GM23338 (cell line): ENCODE results near the gene ATP4A. TPM values are rescaled to one million over a fixed set of nuclear protein-coding genes. Genes with fewer than 3 reads are reported as not detected.

Experiments used
- ATAC-seq: fragments of 200-7000 bp; cut with Tn5 transposase; 3 replicates; pipeline ENCODE4 v1.9.1; 2020
- DNase-seq: peaks from one replicate; pipeline ENCODE4 v3.0.0-alpha.2; 2015; ENCODE audit warnings: low spot score
- H2AFZ ChIP-seq: fragments of 200-600 bp; sonication (generic); 2 replicates; pipeline ENCODE4 v1.8.0; 2016; ENCODE audit warnings: antibody characterized with exemption, mild to moderate bottlenecking, moderate library complexity
- H3F3A ChIP-seq: fragments of 200-600 bp; sonication (generic); replicated peaks from 2 replicates; pipeline ENCODE4 v1.8.0; 2017; ENCODE audit warnings: antibody characterized with exemption, mixed run types, low read depth
- H3K27ac ChIP-seq: fragments of 200-600 bp; sonication (generic); 2 replicates; pipeline ENCODE4 v1.6.1; 2016; ENCODE audit warnings: low read depth
- H3K27me3 ChIP-seq: fragments of 200-600 bp; sonication (generic); 2 replicates; pipeline ENCODE4 v1.8.0; 2016; ENCODE audit warnings: mild to moderate bottlenecking, mixed run types, moderate library complexity; ENCODE audit not compliant: insufficient read depth
- H3K36me3 ChIP-seq: fragments of 200-600 bp; sonication (generic); 2 replicates; pipeline ENCODE4 v1.8.0; 2016; ENCODE audit warnings: mild to moderate bottlenecking; ENCODE audit not compliant: insufficient read depth
- H3K4me1 ChIP-seq: fragments of 200-600 bp; sonication (generic); 2 replicates; pipeline ENCODE4 v1.8.0; 2016; ENCODE audit warnings: mild to moderate bottlenecking, moderate library complexity; ENCODE audit not compliant: insufficient read depth
- H3K4me2 ChIP-seq: fragments of 200-600 bp; sonication (generic); 2 replicates; pipeline ENCODE4 v1.7.1; 2017; ENCODE audit warnings: mixed run types
- H3K4me3 ChIP-seq: fragments of 200-600 bp; sonication (generic); 2 replicates; pipeline ENCODE4 v1.6.1; 2016; ENCODE audit warnings: mixed run types
- H3K79me2 ChIP-seq: fragments of 200-600 bp; sonication (generic); replicated peaks from 2 replicates; pipeline ENCODE4 v1.8.0; 2017; ENCODE audit warnings: mild to moderate bottlenecking; ENCODE audit not compliant: insufficient read depth
- H3K9me2 ChIP-seq: fragments of 200-600 bp; sonication (generic); 2 replicates; pipeline ENCODE4 v1.8.0; 2017; ENCODE audit not compliant: insufficient read depth
- H4K20me1 ChIP-seq: fragments of 200-600 bp; sonication (generic); replicated peaks from 2 replicates; pipeline ENCODE4 v1.8.0; 2017; ENCODE audit warnings: mild to moderate bottlenecking; ENCODE audit not compliant: insufficient read depth
- H3K27ac Mint-ChIP-seq: 2 replicates; pipeline ENCODE4 v1.8.0; 2020; ENCODE audit warnings: inconsistent platforms, mild to moderate bottlenecking, moderate library complexity, mixed read lengths
- H3K27me3 Mint-ChIP-seq: 3 replicates; pipeline ENCODE4 v1.8.0; 2022; ENCODE audit warnings: low read depth, mild to moderate bottlenecking, moderate library complexity, mixed read lengths, inconsistent platforms; ENCODE audit not compliant: insufficient read depth, poor library complexity
- H3K36me3 Mint-ChIP-seq: 3 replicates; pipeline ENCODE4 v1.8.0; 2021; ENCODE audit warnings: low read depth, mild to moderate bottlenecking, inconsistent platforms, moderate library complexity, mixed read lengths
- H3K4me1 Mint-ChIP-seq: 3 replicates; pipeline ENCODE4 v1.8.0; 2020; ENCODE audit warnings: mild to moderate bottlenecking, inconsistent platforms, mixed read lengths
- H3K4me3 Mint-ChIP-seq: 3 replicates; pipeline ENCODE4 v1.8.0; 2021; ENCODE audit warnings: moderate library complexity, mild to moderate bottlenecking, inconsistent platforms, mixed read lengths
- H3K9me3 Mint-ChIP-seq: 3 replicates; pipeline ENCODE4 v1.8.0; 2020; ENCODE audit warnings: moderate library complexity, mild to moderate bottlenecking, inconsistent platforms, mixed read lengths
- CREB1 ChIP-seq: fragments of 250-450 bp; sonication (Bioruptor Pico); IDR thresholded peaks from 2 replicates; pipeline ENCODE4 v1.5.0; 2020; ENCODE audit warnings: low read depth, mild to moderate bottlenecking, moderate library complexity
- NANOG ChIP-seq: IDR thresholded peaks from 2 replicates; pipeline ENCODE4 v1.6.1; 2016; ENCODE audit warnings: antibody characterized with exemption, borderline replicate concordance
- STAT1 ChIP-seq: IDR thresholded peaks from one replicate; pipeline ENCODE4 v1.6.1; 2016; ENCODE audit warnings: antibody characterized with exemption; ENCODE audit not compliant: unreplicated experiment
- ZNF331 ChIP-seq: fragments of 250-450 bp; sonication (Bioruptor Pico); IDR thresholded peaks from 2 replicates; pipeline ENCODE4 v1.5.0; 2020; ENCODE audit warnings: low read depth, mild to moderate bottlenecking, moderate library complexity
- ZNF462 ChIP-seq: fragments of 250-450 bp; sonication (Bioruptor Pico); IDR thresholded peaks from 2 replicates; pipeline ENCODE4 v1.5.0; 2020; ENCODE audit warnings: mild to moderate bottlenecking, moderate library complexity
- polyA plus RNA-seq: library from polyadenylated mRNA; unstranded; fragments of >200 nt; fragmentation: Nextera tagmentation; extraction: Ambion mirVana; gene quantifications from 2 replicates; pipeline ENCODE4 v1.2.1, GENCODE V29; 2016
- total RNA-seq: library from RNA; depleted of rRNA; stranded (reverse); fragments of >200 nt; shearing (Covaris generic); gene quantifications from 2 replicates; pipeline ENCODE4 v1.2.3, GENCODE V29; 2014
- TF ChIP-seq, protein P1 (sequence below): IDR thresholded peaks from 2 replicates; pipeline ENCODE4 v1.6.1; 2016; ENCODE audit warnings: antibody characterized with exemption

ATP4A gene
- total and polyA plus RNA-seq, 2 experiments from 2014 or later = 0.61 to 0.63 TPM

DNA sequence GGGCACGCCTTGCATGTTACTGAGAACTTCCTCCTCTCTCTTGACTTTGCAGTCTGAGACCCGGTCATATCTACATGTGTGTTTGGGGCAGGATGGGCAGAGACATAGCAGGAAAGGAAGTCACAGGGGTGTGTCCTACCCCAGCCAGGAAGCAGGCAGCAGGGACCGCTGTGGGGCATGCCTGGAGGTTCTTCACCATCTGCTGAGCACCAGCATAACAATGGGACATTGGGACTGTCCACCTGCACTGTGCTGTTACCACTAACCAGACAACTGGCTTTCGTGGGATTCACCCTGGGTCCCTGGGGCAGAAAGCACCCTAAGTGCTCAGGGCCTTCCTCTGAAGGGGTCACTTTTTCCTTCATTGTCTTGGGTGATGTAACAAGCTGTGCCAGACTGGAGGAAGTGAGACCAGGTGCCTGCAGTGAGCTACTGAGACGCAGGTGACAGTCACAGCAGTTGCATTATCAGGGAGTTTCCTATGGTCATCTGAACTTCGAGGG is 46.4 kb upstream of the ATP4A start (continued):
- TF ChIP-seq, protein P1, sequence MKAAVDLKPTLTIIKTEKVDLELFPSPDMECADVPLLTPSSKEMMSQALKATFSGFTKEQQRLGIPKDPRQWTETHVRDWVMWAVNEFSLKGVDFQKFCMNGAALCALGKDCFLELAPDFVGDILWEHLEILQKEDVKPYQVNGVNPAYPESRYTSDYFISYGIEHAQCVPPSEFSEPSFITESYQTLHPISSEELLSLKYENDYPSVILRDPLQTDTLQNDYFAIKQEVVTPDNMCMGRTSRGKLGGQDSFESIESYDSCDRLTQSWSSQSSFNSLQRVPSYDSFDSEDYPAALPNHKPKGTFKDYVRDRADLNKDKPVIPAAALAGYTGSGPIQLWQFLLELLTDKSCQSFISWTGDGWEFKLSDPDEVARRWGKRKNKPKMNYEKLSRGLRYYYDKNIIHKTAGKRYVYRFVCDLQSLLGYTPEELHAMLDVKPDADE = no peak
- no peak for TF ChIP-seq CREB1
- TF ChIP-seq ZNF331 (CRISPR knock-in tag) = no peak

- Mint-ChIP-seq H3K36me3 (peaks cover 7% of the 10 kb centered on the region; the same call in 2 of the 3 replicates), H3K4me3 (no peak overlapping the region), H3K4me1 (0 out of 3 replicates have a peak, but pooled peaks cover 5% of the 10 kb centered on the region), H3K9me3 (peaks cover 35% of the 10 kb centered on the region), H3K27ac (no peak overlapping the region), H3K27me3 (peaks cover 13% of the 10 kb centered on the region)
- no peak for TF ChIP-seq NANOG
- no peak for TF ChIP-seq CREB1
- no peak for TF ChIP-seq STAT1
- no peak for TF ChIP-seq ZNF462 (CRISPR knock-in tag)
- Histone ChIP-seq H3F3A (no peaks in the 10 kb centered on the region), H3K4me2 (no peak overlapping the region), H3K27ac (no peak overlapping the region), H3K27me3 (no peaks in the 10 kb centered on the region), H2AFZ (no peak overlapping the region), H3K36me3 (no peaks in the 10 kb centered on the region; the same call in none of the 2 replicates), H3K9me2 (no peaks in the 10 kb centered on the region), H3K4me1 (no peaks in the 10 kb centered on the region), H3K79me2 (no peaks in the 10 kb centered on the region), H4K20me1 (no peaks in the 10 kb centered on the region), H3K4me3 (no peak overlapping the region)
- DNase-seq (no peak), ATAC-seq (no peak)
Observed at GRCh38 chr19:35608251-35608650, 44.8 kb upstream of the ATP4A start.
